ENCODE results near the gene XKR8.
"Not testable (repeated sequence)": the region's sequence is repeated elsewhere in the genome, so short reads cannot be mapped to it uniquely, and the experiment has no call there.

The XKR8 gene

GRCh38 chr1:27994060-27994459 is 34.3 kb downstream of the XKR8 start:
- no peak for DNase-seq

- DNase-seq, result not testable (repeated sequence)
Observed at GRCh38 chr1:27994526-27994925, 34.8 kb downstream of the XKR8 start.

GRCh38 chr1:27999055-27999454 is 39.3 kb downstream of the XKR8 start:
- DNase-seq, result no peak

GRCh38 chr1:28002600-28002999 is 42.8 kb downstream of the XKR8 start:
- DNase-seq, result no peak

- not testable (repeated sequence) for DNase-seq
Observed at GRCh38 chr1:28003117-28003516, 43.3 kb downstream of the XKR8 start.

GRCh38 chr1:28010969-28011368 is 51.2 kb downstream of the XKR8 start:
- no peak for DNase-seq

Measured in stimulated activated CD4-positive, alpha-beta T cell treated with anti-CD3 and anti-CD28 coated beads, Interleukin-4, amount 100 ng/mL, for 1 hour (primary cell).